Measurements from ENCODE around the gene IL11RA. TPM values are rescaled to one million over a fixed set of nuclear protein-coding genes. Genes with fewer than 3 reads are reported as not detected.

The IL11RA gene
- total and polyA plus RNA-seq, 9 of the 15 experiments (the other 6 are each of a cell fraction or from before 2014, with no cell fraction given): 0.11 to 5.8 (median 2.8) TPM

- TF ChIP-seq ETS1 (conservative IDR thresholded peaks at IDR 0.05; ENCODE audit: control insufficient read depth, low read depth, low read length): peak; percentile 46; the same call in 1 of the 2 replicates
- no peak for TF ChIP-seq SREBF1 (IDR thresholded peaks at IDR 0.05; ENCODE audit: borderline replicate concordance, low read depth, low read length)
- TF ChIP-seq ATF1 (CRISPR knock-in tag; IDR thresholded peaks at IDR 0.05): no peak
- peak; percentile 71; the same call in 1 of the 2 replicates for TF ChIP-seq ATF1 (tag; IDR thresholded peaks at IDR 0.05)
- no peak for TF ChIP-seq ZNF277 (CRISPR knock-in tag; IDR thresholded peaks at IDR 0.05; ENCODE audit: borderline replicate concordance)
- peak; percentile 44 to 63; a peak in 2 of 4 replicates for TF ChIP-seq MNT (conservative IDR thresholded peaks at IDR 0.05)
- TF ChIP-seq E2F8 (IDR thresholded peaks at IDR 0.05; ENCODE audit: low read depth, partially characterized antibody): no peak
- peak; percentile 44; the same call in 1 of the 2 replicates for TF ChIP-seq PHF8 (IDR thresholded peaks at IDR 0.05; ENCODE audit: borderline replicate concordance, low read length)
- no peak for TF ChIP-seq MEF2D (tag; conservative IDR thresholded peaks at IDR 0.05; ENCODE audit: low read depth)
- TF ChIP-seq THAP7 (CRISPR knock-in tag; IDR thresholded peaks at IDR 0.05): peak; percentile 65; the same call in 1 of the 2 replicates
- TF ChIP-seq MBD2 (IDR thresholded peaks at IDR 0.05; ENCODE audit: borderline replicate concordance, low read depth): peak; percentile 54
- TF ChIP-seq ZBED1 (IDR thresholded peaks at IDR 0.05): no peak
- no peak for TF ChIP-seq GABPB2 (CRISPR knock-in tag; conservative IDR thresholded peaks at IDR 0.05)
- TF ChIP-seq MECOM (CRISPR knock-in tag; IDR thresholded peaks at IDR 0.05): no peak
- peak; percentile 41; the same call in 1 of the 2 replicates for TF ChIP-seq RNF2 (IDR thresholded peaks at IDR 0.05)
- no peak for TF ChIP-seq SAP30 (IDR thresholded peaks at IDR 0.05; ENCODE audit: borderline replicate concordance, insufficient read depth, low read depth, low read length, poor library complexity, severe bottlenecking)
- TF ChIP-seq SRF (CRISPR knock-in tag; IDR thresholded peaks at IDR 0.05): no peak
Observed at GRCh38 chr9:34651876-34652601, at the start of gene IL11RA (continued).
